ENCODE results near the gene PYGO2.

PYGO2 gene

GRCh38 chr1:154937085-154937987 lies 24.2 kb downstream of the PYGO2 start:
- peak; percentile 12 for TF ChIP-seq CTCF (conservative IDR thresholded peaks at IDR 0.05; ENCODE audit: low read depth, low read length)
- peak; percentile 86 for DNase-seq (ENCODE audit: low read depth)
- H3K4me3 ChIP-seq (ENCODE audit: low read length), result peak overlapping the region; percentile 64

GRCh38 chr1:154936555-154937084 lies 25.0 kb downstream of the PYGO2 start, which contains the start of gene PMVK:
PMVK (minus strand) TSS chr1:154936719; CDS start chr1:154936685, 34 bp downstream.
- DNase-seq (ENCODE audit: low read depth), result peak; percentile 84
- TF ChIP-seq CTCF (conservative IDR thresholded peaks at IDR 0.05; ENCODE audit: low read depth, low read length), result peak; percentile 38

DNA sequence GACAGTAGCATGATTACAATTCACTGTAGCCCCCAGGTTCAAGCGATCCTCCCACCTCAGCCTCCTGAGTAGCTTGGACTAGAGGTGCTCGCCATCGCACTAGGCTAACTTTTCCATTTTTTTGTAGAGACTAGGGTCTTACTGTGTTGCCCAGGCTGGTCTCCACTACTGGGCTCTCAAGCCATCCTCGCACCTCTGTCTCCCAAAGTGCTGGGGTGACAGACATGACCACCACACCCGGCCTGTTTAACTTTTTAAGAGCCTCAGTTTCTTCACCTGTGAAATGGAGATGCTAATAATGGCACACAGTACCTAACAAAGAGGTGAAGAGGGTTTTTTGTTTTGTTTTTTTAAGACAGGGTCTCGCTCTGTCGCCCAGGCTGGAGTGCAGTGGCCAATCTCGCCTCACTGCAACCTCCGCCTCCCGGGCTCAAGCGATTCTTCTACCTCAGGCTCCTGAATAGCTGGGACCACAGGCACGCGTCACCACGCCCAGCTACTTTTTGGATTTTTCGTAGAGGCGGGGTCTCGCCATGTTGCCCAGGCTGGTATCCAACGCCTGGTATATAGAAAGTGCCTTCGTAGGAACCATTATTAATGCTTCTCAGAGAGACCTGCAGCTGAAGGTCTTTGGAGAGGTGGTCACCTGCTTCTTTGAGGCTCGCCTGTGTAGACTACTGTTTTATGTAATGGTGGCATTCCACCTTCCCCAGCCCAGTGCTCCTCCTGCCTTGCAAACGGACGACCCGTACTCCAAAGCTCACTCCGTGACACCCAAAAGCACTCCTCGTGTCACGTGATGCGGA lies 25.6 kb downstream of the PYGO2 start:
- no peak for TF ChIP-seq CTCF (conservative IDR thresholded peaks at IDR 0.05; ENCODE audit: low read depth, low read length)
- DNase-seq (ENCODE audit: low read depth), result no peak
- H3K4me3 ChIP-seq (ENCODE audit: low read length), result peak overlapping the region; percentile 64

More at GRCh38 chr1:154936555-154937084, 25.0 kb downstream of the PYGO2 start, which contains the start of gene PMVK:
- peak within 1 kb of the TSS; percentile 64 for H3K4me3 ChIP-seq (ENCODE audit: low read length)

DNA sequence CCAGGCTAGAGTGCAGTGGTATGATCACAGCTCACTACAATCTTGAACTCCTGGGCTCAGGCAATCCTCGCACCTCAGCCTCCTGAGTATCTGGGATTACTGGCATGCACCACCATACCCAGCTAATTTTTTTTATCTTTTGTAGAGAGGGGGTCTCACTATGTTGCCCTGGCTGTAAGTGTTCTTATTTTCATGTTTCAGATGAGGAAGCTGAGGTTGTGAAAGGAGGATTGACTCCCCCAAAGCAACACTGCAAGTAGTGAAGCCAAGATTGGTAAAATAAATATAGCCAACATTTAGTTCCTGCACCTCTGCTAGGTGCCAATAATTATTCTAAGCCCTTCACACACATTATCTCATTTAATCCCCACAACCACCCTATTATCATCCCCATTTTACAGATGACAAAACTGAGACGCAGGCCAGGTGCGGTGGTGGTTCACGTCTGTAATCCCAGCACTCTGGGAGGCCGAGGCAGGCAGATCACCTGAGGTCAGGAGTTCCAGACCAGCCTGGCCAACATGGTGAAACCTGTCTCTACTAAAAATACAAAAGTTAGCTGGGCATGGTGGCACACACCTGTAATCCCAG lies 27.1 kb downstream of the PYGO2 start:
- TF ChIP-seq CTCF (conservative IDR thresholded peaks at IDR 0.05; ENCODE audit: low read depth, low read length), result no peak
- DNase-seq (ENCODE audit: low read depth), result no peak
- H3K4me3 ChIP-seq (ENCODE audit: low read length), result no peak overlapping the region

GRCh38 chr1:154931940-154932487 lies 29.6 kb downstream of the PYGO2 start:
- H3K4me3 ChIP-seq (ENCODE audit: low read length), result no peak overlapping the region
- no peak for DNase-seq (ENCODE audit: low read depth)
- TF ChIP-seq CTCF (conservative IDR thresholded peaks at IDR 0.05; ENCODE audit: low read depth, low read length), result no peak

DNA sequence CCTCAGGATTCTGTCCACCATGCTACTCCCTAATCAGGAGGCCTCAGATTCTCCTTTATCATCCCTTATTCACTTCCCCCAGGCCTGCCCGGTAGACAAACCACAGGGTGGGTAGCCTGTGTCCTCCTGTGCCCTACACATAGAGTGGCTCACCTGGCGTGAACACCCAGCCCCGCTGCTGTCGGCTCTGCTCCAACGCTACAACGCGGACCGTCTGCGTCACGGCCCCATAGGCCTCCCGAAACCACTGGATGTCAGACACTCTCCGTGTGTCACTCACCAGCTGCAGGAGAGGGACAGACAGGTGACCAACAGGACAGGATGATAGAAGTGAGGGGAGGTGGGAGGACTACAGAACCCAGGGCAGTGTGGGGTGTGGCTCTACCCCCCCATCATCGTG lies 35.4 kb downstream of the PYGO2 start:
- TF ChIP-seq CTCF (conservative IDR thresholded peaks at IDR 0.05; ENCODE audit: low read depth, low read length), result no peak
- DNase-seq (ENCODE audit: low read depth), result no peak
- H3K4me3 ChIP-seq (ENCODE audit: low read length), result no peak overlapping the region

Data from retinal pigment epithelial cell (primary cell).